Activated naive CD4-positive, alpha-beta T cell treated with anti-CD3 and anti-CD28 coated beads for 36 hours (primary cell): ENCODE data around the gene RFX8. TPM values are rescaled to one million over a fixed set of nuclear protein-coding genes. Genes with fewer than 3 reads are reported as not detected.
A peak's percentile ranks its signal among the peaks of the same experiment; 100 is the strongest.

Experiments
- CTCF ChIA-PET: fragments of 350-600 bp; sonication (Branson Sonifier 250); formaldehyde crosslinking; loops from one replicate; lab custom pipeline; 2021; ENCODE audit warnings: antibody characterized with exemption; lab: Charles Lee
- DNase-seq: peaks from one replicate; pipeline ENCODE4 v3.0.0-alpha.2; 2020
- H3K27ac Mint-ChIP-seq: one replicate; pipeline ENCODE4 v1.8.0; 2021; ENCODE audit warnings: mild to moderate bottlenecking, mixed read lengths
- H3K27me3 Mint-ChIP-seq: one replicate; pipeline ENCODE4 v1.8.0; 2021; ENCODE audit warnings: low read depth, mixed read lengths
- H3K36me3 Mint-ChIP-seq: one replicate; pipeline ENCODE4 v1.8.0; 2021; ENCODE audit warnings: low read depth, mixed read lengths
- H3K4me1 Mint-ChIP-seq: one replicate; pipeline ENCODE4 v1.8.0; 2021; ENCODE audit warnings: low read depth, mixed read lengths
- H3K4me3 Mint-ChIP-seq: one replicate; pipeline ENCODE4 v1.8.0; 2021; ENCODE audit warnings: mild to moderate bottlenecking, moderate library complexity, mixed read lengths
- H3K9me3 Mint-ChIP-seq: one replicate; pipeline ENCODE4 v1.8.0; 2021; ENCODE audit warnings: mixed read lengths
- intact Hi-C: fragments of 100-400 bp; cut with micrococcal nuclease; formaldehyde crosslinking; loops from one replicate; pipeline ENCODE4 v1.15.1; 2023
- total RNA-seq, 2 experiments: library from RNA; stranded (reverse); gene quantifications; one replicate each; pipeline ENCODE4 v1.2.3, GENCODE V29; 2021

RFX8 gene
- total RNA-seq, 2 experiments from 2014 or later: 0.60 to 0.64 TPM

DNA sequence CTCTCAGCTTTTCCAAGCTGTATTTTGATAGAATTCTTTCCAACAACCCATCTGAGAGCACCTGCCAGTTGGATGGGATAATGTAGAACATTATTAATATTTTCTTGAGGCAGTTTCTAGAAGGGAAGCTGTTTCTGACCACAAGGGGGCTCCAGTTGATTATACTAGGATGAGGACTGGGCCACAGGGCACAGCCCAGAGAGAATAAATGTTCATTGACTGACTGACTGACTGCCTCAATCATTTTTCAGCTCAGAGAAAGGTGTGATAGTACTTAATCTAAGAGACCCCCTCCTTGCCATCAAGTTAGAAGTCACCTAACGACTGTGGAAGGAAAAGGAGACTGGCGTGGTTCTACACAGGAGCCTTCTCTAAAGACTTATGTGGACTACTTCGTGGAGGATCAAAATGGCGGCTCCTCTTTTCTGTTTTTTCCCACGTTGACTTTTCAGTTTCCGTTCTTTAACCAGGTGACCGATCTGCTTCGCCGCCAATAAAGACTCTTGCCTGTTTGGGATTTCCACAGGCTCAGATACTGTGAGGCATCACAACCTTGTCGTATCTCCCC lies 55.7 kb downstream of the RFX8 start:
- CTCF ChIA-PET: interaction anchor here (0.6 to 3.8 kb wide), 34 partner anchors 9 to 594 kb away, joined by 3 to 38 read pairs (median 4); partner anchors contain the start of gene MAP4K4
- Mint-ChIP-seq H3K4me1 (no peaks in the 10 kb centered on the region), H3K36me3 (no peaks in the 10 kb centered on the region), H3K4me3 (no peak overlapping the region), H3K27me3 (no peaks in the 10 kb centered on the region), H3K27ac (no peak overlapping the region), H3K9me3 (peaks cover 2% of the 10 kb centered on the region)
- peak; percentile 82 for DNase-seq
- intact Hi-C loops: loop anchor here (1.0 to 10.0 kb wide), 6 partner anchors 278 to 1026 kb away; partner anchors contain the start of gene MAP4K4

DNA sequence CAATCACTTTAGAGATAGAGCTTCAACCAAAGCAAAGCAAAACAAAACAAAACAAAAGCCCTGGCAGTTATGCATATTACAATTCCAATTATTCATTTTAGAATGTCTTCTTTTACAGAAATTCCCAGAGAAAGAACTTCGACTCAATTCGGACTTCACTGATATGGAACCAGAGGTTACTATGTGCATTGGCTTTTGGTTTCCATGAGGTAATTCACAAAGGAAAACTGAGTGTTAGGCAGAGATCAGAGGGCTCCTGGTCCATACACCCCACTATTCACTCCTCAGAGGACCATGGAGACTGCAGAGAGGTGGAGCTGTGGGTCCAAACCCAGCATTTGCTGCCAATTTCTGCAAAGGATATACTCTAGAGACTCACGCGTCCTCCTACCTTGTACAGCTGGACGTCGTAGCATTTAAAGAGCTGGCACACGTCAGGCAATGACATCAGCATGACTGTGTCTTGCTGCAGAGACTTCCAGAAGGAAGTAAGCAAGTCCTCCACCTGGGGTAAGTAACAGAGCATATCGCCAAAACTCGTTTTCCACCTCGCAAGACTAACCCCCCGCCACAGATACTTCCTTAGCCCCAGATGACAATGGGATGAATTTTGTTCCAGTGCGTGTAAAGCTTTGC lies 56.3 kb downstream of the RFX8 start:
- H3K4me3 Mint-ChIP-seq: no peak overlapping the region
- no peaks in the 10 kb centered on the region for H3K36me3 Mint-ChIP-seq
- H3K4me1 Mint-ChIP-seq: no peaks in the 10 kb centered on the region
- peaks cover 2% of the 10 kb centered on the region for H3K9me3 Mint-ChIP-seq
- H3K27ac Mint-ChIP-seq: no peak overlapping the region
- intact Hi-C loops: loop anchor here (1.0 to 10.0 kb wide), 6 partner anchors 278 to 1026 kb away; partner anchors contain the start of gene MAP4K4
- CTCF ChIA-PET: interaction anchor here (0.6 to 3.8 kb wide), 37 partner anchors 9 to 595 kb away, joined by 3 to 38 read pairs (median 4); partner anchors contain the start of gene MAP4K4
- no peak for DNase-seq
- H3K27me3 Mint-ChIP-seq: no peaks in the 10 kb centered on the region

DNA sequence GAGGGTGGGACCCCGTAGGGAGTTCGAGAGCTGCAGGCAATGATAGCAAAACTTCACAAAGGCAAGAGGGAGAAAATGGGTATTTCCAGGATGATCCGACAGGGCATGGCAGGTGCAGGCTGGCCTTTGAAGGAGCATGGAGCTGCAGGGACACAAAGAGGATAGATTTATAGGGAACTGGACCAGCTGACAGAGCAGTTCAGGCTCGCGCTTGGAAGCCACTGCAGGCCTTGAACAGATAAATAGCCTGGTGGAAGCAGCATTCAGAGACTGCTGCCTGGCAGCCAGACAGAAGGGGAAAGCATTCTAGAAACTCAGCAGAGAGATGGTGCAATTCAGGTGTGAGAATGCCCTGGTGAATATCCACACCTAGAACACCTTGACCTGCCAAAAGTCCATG lies 58.3 kb downstream of the RFX8 start:
- Mint-ChIP-seq H3K27me3 (no peaks in the 10 kb centered on the region), H3K4me3 (no peak overlapping the region), H3K4me1 (no peaks in the 10 kb centered on the region), H3K27ac (no peak overlapping the region), H3K36me3 (no peaks in the 10 kb centered on the region), H3K9me3 (peaks cover 2% of the 10 kb centered on the region)
- intact Hi-C loops: loop anchor here (10.0 kb wide), 1 partner anchor 1028 kb away; no protein-coding TSS in a partner anchor
- no peak for DNase-seq
- CTCF ChIA-PET: interaction anchor here (0.7 to 3.8 kb wide), 7 partner anchors 28 to 467 kb away, joined by 3 to 38 read pairs (median 5); no protein-coding TSS in a partner anchor

DNA sequence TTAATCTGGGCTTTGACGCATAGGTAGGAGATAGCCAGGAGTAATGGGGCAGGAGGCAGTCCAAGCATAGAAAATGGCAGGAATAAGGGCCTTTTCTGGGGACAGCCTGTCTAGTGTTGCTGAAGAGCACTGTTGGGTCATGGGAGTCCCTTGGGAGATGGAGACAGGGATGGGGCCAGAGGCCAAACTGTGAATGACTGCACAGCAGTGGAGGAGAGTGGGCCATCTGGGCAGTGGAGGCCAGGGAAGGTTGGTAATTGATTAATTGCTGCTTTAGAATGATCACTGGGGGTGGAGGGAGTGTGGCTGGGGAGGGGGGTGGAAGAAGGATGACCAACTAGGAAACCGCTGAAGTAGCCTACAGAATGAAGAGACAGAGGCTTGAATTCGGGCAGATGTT lies 59.0 kb downstream of the RFX8 start:
- H3K9me3 Mint-ChIP-seq: peaks cover 2% of the 10 kb centered on the region
- no peak for DNase-seq
- CTCF ChIA-PET: interaction anchor here (1.0 to 2.2 kb wide), 3 partner anchors 74 to 468 kb away, joined by 3 to 12 read pairs (median 4); no protein-coding TSS in a partner anchor
- H3K36me3 Mint-ChIP-seq: no peaks in the 10 kb centered on the region
- intact Hi-C loops: loop anchor here (1.0 to 10.0 kb wide), 2 partner anchors 74 to 1029 kb away; no protein-coding TSS in a partner anchor
- H3K27me3 Mint-ChIP-seq: no peaks in the 10 kb centered on the region
- no peaks in the 10 kb centered on the region for H3K4me1 Mint-ChIP-seq
- no peak overlapping the region for H3K4me3 Mint-ChIP-seq
- H3K27ac Mint-ChIP-seq: no peak overlapping the region

DNA sequence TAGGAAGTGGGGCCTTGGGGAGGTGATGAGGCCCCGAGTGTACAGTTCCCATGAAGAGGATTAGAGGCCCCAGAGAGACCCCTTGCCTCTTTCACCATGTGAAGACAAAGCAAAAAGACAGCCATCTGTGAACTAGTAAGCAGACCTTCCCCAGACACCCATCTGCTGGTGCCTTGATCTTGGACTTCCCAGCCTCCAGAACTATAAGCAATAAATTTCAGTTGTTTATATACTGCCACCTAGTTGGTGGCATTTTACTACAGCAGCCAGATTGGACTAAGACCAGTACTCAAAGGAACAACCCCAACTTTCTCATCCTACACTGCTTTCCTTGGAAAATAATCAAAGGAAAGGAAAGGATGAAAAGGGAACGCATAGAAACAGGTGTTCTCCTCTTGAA lies 59.7 kb downstream of the RFX8 start:
- no peak for DNase-seq
- no peaks in the 10 kb centered on the region for H3K27me3 Mint-ChIP-seq
- no peak overlapping the region for H3K27ac Mint-ChIP-seq
- no peaks in the 10 kb centered on the region for H3K4me1 Mint-ChIP-seq
- CTCF ChIA-PET: interaction anchor here (0.6 to 2.2 kb wide), 2 partner anchors 73 to 170 kb away, joined by 3 to 12 read pairs; no protein-coding TSS in a partner anchor
- H3K36me3 Mint-ChIP-seq: no peaks in the 10 kb centered on the region
- intact Hi-C loops: loop anchor here (1.0 to 10.0 kb wide), 2 partner anchors 73 to 1030 kb away; no protein-coding TSS in a partner anchor
- peaks cover 2% of the 10 kb centered on the region for H3K9me3 Mint-ChIP-seq
- H3K4me3 Mint-ChIP-seq: no peak overlapping the region

DNA sequence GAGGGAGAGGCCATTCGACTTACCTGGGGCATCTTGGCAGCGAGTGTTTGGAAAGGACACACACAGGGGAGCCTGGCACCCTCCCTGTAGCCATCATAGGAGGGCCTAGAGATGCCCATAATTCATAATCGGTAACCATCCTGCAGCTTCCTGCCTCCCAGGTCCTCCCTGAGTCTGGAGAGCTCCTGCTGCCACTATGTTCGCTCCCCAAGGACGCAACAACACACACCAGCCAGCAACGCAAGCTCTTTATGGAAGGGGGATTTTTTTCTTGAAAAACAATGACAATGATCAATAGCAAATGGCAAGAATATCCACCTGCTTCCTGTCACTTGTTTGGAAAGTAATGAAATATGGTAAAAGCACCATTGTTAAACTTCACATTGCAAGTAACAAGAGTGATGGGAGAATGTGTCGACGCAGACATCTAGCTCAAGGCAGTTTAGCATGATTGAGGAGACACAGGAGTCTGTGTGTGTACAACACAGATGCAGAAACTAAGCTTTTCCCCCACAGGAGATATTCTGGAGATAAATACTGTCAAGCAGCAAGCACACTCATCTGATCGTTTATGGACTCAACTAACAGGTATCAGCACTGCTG lies 62.7 kb downstream of the RFX8 start:
- intact Hi-C loops: loop anchor here (10.0 kb wide), 1 partner anchor 1033 kb away; no protein-coding TSS in a partner anchor
- no peak overlapping the region for H3K27ac Mint-ChIP-seq
- H3K4me3 Mint-ChIP-seq: no peak overlapping the region
- no peaks in the 10 kb centered on the region for H3K4me1 Mint-ChIP-seq
- H3K9me3 Mint-ChIP-seq: peaks cover 2% of the 10 kb centered on the region
- CTCF ChIA-PET: no interaction called here
- no peaks in the 10 kb centered on the region for H3K36me3 Mint-ChIP-seq
- no peak for DNase-seq
- H3K27me3 Mint-ChIP-seq: no peaks in the 10 kb centered on the region

DNA sequence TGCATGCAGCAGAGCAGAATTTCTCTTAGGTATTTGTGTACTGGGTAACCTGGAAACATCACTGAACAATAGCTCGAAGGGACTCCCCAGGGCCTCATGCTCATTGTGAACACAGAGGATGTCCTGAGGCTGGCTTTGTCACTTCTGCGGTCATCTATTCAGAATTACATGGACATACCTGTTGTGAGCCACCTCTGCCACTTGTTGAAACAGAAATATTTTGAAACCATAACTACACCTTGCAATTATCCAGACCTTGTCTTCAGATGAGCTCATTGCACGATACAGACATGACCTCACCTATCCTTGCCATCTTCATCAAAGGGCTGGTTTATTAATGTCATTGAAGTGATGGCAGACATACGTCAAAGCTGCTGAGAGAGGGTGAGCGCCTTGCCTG lies 64.2 kb downstream of the RFX8 start:
- peaks cover 2% of the 10 kb centered on the region for H3K9me3 Mint-ChIP-seq
- H3K27me3 Mint-ChIP-seq: no peaks in the 10 kb centered on the region
- H3K27ac Mint-ChIP-seq: no peak overlapping the region
- CTCF ChIA-PET: interaction anchor here (0.7 kb wide), 1 partner anchor 222 kb away, joined by 4 read pairs; no protein-coding TSS in a partner anchor
- H3K36me3 Mint-ChIP-seq: no peaks in the 10 kb centered on the region
- no peak overlapping the region for H3K4me3 Mint-ChIP-seq
- no peak for DNase-seq
- intact Hi-C loops: loop anchor here (10.0 kb wide), 1 partner anchor 1034 kb away; no protein-coding TSS in a partner anchor
- H3K4me1 Mint-ChIP-seq: no peaks in the 10 kb centered on the region

DNA sequence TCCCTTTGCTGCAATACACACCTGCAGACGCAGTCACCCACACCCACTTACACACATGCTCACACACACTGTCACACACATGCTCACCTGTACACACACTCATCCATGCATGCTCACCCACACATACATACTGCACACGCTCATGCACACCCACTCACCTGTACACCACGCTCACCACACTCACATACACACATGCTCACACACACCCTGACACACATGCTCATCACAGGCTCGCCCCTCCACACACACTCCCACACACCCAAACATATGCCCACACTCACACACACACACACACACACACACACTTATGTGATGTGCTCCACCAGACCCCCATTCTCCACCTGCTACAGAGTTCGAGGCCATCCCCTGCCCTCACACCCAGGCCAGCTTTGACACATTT lies 64.8 kb downstream of the RFX8 start:
- CTCF ChIA-PET: interaction anchor here (0.7 to 1.6 kb wide), 2 partner anchors 9 to 222 kb away, joined by 4 to 6 read pairs; no protein-coding TSS in a partner anchor
- DNase-seq: no peak
- H3K36me3 Mint-ChIP-seq: no peaks in the 10 kb centered on the region
- H3K27ac Mint-ChIP-seq: no peak overlapping the region
- H3K4me1 Mint-ChIP-seq: no peaks in the 10 kb centered on the region
- H3K27me3 Mint-ChIP-seq: no peaks in the 10 kb centered on the region
- H3K9me3 Mint-ChIP-seq: peaks cover 2% of the 10 kb centered on the region
- intact Hi-C loops: loop anchor here (10.0 kb wide), 1 partner anchor 1035 kb away; no protein-coding TSS in a partner anchor
- H3K4me3 Mint-ChIP-seq: no peak overlapping the region

DNA sequence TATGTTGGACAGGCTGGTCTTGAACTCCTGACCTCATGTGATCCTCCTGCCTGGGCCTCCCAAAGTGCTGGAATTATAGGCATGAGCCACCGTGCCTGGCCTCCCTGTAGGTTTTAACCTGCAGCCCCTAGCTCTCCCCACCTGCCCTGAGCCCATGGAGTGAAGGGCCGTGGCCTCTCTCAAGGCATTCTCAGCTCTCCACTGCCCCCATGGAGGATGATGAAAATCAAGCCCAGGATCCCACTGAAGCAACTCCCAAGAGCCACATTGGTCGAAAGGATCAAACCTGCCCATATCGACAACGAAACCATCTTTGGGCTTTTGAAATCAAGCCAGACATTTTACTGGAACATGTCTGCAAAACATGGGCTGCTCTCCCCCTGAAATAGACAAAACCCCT lies 65.2 kb downstream of the RFX8 start:
- H3K27ac Mint-ChIP-seq: no peak overlapping the region
- H3K36me3 Mint-ChIP-seq: no peaks in the 10 kb centered on the region
- no peaks in the 10 kb centered on the region for H3K4me1 Mint-ChIP-seq
- no peaks in the 10 kb centered on the region for H3K9me3 Mint-ChIP-seq
- no peaks in the 10 kb centered on the region for H3K27me3 Mint-ChIP-seq
- CTCF ChIA-PET: interaction anchor here (1.6 kb wide), 1 partner anchor 9 kb away, joined by 6 read pairs; no protein-coding TSS in a partner anchor
- H3K4me3 Mint-ChIP-seq: no peak overlapping the region
- intact Hi-C loops: loop anchor here (10.0 kb wide), 1 partner anchor 1035 kb away; no protein-coding TSS in a partner anchor
- DNase-seq: no peak

DNA sequence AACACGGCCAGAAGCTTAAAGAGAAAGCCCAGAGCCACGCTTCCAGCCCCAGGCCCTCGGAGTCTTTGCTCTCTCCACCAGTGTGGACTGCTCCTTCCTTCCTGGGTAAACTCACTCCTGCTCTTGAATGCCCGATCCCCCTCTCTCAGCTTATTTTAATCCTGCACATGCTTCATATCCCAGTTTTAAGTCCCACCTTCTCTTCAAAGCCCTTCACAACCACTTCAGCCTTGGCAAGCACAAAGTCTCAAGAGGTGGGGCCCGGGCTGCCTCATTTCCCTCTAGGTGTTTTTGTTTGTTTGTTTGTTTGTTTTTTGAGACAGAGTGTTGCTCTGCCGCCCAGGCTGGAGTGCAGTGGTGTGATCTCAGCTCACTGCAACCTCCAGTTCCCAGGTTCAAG lies 66.0 kb downstream of the RFX8 start:
- Mint-ChIP-seq H3K9me3 (no peaks in the 10 kb centered on the region), H3K27me3 (no peaks in the 10 kb centered on the region), H3K27ac (no peak overlapping the region), H3K4me1 (no peaks in the 10 kb centered on the region), H3K36me3 (no peaks in the 10 kb centered on the region), H3K4me3 (no peak overlapping the region)
- intact Hi-C loops: no loop called here
- CTCF ChIA-PET: interaction anchor here (1.4 to 2.9 kb wide), 3 partner anchors 10 to 67 kb away, joined by 3 to 17 read pairs (median 6); no protein-coding TSS in a partner anchor
- no peak for DNase-seq

DNA sequence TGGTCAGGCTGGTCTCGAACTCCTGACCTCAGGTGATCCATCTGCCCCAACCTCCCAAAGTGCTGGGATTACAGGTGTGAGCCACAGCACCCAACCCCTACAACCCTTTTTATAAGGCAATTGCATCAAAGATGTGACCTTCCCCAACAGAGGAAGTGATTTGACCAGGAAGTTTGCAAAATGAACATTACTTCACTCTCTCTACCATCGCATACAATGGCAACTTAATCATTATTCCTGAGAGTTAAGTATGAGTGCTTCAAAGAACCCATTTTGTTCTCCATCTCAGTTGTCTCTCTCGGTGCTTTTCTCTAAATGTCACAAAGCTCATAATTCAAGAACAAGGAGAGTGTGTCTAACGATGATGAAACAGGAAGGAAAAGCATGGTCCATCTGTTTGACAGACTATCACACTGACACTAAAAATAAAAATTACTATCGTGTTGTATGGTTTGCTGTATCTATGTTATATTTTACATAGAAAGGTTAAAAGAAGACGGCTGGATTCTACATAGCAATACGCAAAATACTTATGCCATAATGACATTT lies 69.5 kb downstream of the RFX8 start:
- H3K4me3 Mint-ChIP-seq: no peak overlapping the region
- no peak for DNase-seq
- CTCF ChIA-PET: no interaction called here
- H3K4me1 Mint-ChIP-seq: no peaks in the 10 kb centered on the region
- intact Hi-C loops: no loop called here
- H3K36me3 Mint-ChIP-seq: no peaks in the 10 kb centered on the region
- H3K9me3 Mint-ChIP-seq: no peaks in the 10 kb centered on the region
- H3K27me3 Mint-ChIP-seq: peaks cover 5% of the 10 kb centered on the region
- no peak overlapping the region for H3K27ac Mint-ChIP-seq
